NCI-H128 (cell line): ENCODE results near the gene DENND1A.

Source experiments
- DNase-seq: peaks from one replicate; lab custom pipeline; 2025; ENCODE audit not compliant: unreplicated experiment; lab: John Stamatoyannopoulos, UW

DENND1A gene

GRCh38 chr9:123772967-123773366 is 157.0 kb downstream of the DENND1A start:
- no peak for DNase-seq

- no peak for DNase-seq
Observed at GRCh38 chr9:123772374-123772773, 157.6 kb downstream of the DENND1A start.

GRCh38 chr9:123771690-123772089 is 158.2 kb downstream of the DENND1A start:
- DNase-seq = no peak

GRCh38 chr9:123769719-123770118 is 160.2 kb downstream of the DENND1A start:
- DNase-seq = no peak

GRCh38 chr9:123763910-123764588 is 165.9 kb downstream of the DENND1A start:
- DNase-seq = no peak

GRCh38 chr9:123761905-123762605 is 167.9 kb downstream of the DENND1A start:
- no peak for DNase-seq

GRCh38 chr9:123757960-123758359 is 172.0 kb downstream of the DENND1A start:
- no peak for DNase-seq

- DNase-seq = no peak
Observed at GRCh38 chr9:123757547-123757946, 172.4 kb downstream of the DENND1A start.

- no peak for DNase-seq
Observed at GRCh38 chr9:123756484-123757106, 173.3 kb downstream of the DENND1A start.

GRCh38 chr9:123753669-123754258 is 176.2 kb downstream of the DENND1A start:
- no peak for DNase-seq

GRCh38 chr9:123753016-123753415 is 176.9 kb downstream of the DENND1A start:
- no peak for DNase-seq

- DNase-seq = no peak
Observed at GRCh38 chr9:123749580-123750202, 180.2 kb downstream of the DENND1A start.

GRCh38 chr9:123746765-123747164 is 183.2 kb downstream of the DENND1A start:
- DNase-seq = no peak

- no peak for DNase-seq
Observed at GRCh38 chr9:123745933-123746332, 184.0 kb downstream of the DENND1A start.

GRCh38 chr9:123745451-123745850 is 184.5 kb downstream of the DENND1A start:
- DNase-seq = no peak

GRCh38 chr9:123743737-123744136 is 186.2 kb downstream of the DENND1A start:
- DNase-seq = no peak

- no peak for DNase-seq
Observed at GRCh38 chr9:123742009-123742767, 187.7 kb downstream of the DENND1A start.

- DNase-seq = no peak
Observed at GRCh38 chr9:123741214-123741613, 188.7 kb downstream of the DENND1A start.

- DNase-seq = no peak
Observed at GRCh38 chr9:123739902-123740301, 190.0 kb downstream of the DENND1A start.

GRCh38 chr9:123739387-123739786 is 190.5 kb downstream of the DENND1A start:
- no peak for DNase-seq

GRCh38 chr9:123738648-123739047 is 191.3 kb downstream of the DENND1A start:
- no peak for DNase-seq
